Activated CD8-positive, alpha-beta memory T cell treated with anti-CD3 and anti-CD28 coated beads, Interleukin-2, amount 50 U/mL, for 1 hour (primary cell): ENCODE data around the gene MIS18BP1.
"Not testable (repeated sequence)": the region's sequence is repeated elsewhere in the genome, so short reads cannot be mapped to it uniquely, and the experiment has no call there.

Experiments
- DNase-seq: peaks from one replicate; pipeline ENCODE4 v3.0.0-alpha.2; 2020; ENCODE audit errors: extremely low read depth

Gene MIS18BP1

GRCh38 chr14:45246151-45246550 lies 6.9 kb downstream of the MIS18BP1 start:
- no peak for DNase-seq

GRCh38 chr14:45242706-45243105 lies 10.3 kb downstream of the MIS18BP1 start:
- no peak for DNase-seq

- no peak for DNase-seq
Measured at GRCh38 chr14:45238988-45239387, 14.0 kb downstream of the MIS18BP1 start.

DNA sequence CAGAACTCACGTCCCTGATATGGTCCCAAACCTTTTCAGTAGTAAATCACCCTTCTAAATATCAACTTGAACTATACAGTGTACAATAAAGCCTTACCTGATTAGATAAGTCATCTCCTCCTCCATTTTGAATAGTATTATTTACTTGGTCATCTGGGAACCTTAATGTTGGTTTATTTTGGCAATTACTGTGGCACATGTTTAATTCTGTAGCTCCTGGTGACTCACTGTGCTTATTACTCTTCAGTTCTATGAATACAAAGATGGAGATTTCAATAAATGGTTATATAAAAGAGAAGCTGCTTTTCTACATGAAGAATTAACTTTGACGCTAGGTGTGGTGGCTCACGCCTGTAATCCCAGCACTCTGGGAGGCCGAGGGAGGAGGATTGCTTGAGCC lies 25.4 kb downstream of the MIS18BP1 start:
- no peak for DNase-seq

DNA sequence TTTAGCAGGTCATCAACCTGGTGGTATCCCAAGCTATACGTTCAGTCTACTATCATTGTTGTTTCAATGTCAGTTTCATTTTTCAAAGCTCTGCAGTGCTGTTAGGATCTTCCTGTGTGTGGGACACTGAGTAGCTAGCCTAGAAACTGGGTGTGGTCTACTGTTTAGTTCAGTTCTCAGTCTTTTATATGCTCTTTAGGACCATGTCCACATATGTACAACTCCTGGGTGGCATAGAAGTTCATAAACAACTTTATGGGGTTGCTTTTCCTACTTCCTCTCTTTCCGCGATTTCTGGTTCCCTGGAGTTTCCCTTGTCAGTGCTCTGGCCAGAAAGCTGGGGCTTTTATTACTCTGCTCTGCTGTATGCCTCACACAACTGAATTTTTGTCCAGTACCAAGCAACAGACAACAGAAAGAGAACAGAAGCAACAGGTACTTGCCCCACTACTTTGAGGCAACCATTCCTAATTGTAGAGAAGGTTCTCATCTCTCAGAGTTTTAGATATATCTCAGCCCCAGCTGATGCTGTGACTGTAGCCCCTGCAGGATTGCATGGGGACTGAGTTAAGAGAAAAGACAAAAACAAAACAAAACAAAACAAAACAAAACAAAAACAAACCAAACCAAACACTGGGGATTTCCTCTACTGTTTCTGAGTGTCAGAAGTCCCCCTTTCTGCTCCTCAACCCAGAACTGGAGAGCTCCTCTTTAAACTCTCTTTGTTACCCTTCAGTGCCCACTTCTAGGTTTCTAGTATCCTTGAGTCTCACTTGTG lies 30.3 kb downstream of the MIS18BP1 start:
- no peak for DNase-seq

- DNase-seq, result not testable (repeated sequence)
Measured at GRCh38 chr14:45214341-45214740, 38.7 kb downstream of the MIS18BP1 start.

- not testable (repeated sequence) for DNase-seq
Measured at GRCh38 chr14:45213716-45214115, 39.3 kb downstream of the MIS18BP1 start.

- no peak for DNase-seq
Measured at GRCh38 chr14:45212231-45212630, 40.8 kb downstream of the MIS18BP1 start.

GRCh38 chr14:45211295-45211694 lies 41.7 kb downstream of the MIS18BP1 start:
- DNase-seq, result no peak

- no peak for DNase-seq
Measured at GRCh38 chr14:45210159-45210558, 42.8 kb downstream of the MIS18BP1 start.

DNA sequence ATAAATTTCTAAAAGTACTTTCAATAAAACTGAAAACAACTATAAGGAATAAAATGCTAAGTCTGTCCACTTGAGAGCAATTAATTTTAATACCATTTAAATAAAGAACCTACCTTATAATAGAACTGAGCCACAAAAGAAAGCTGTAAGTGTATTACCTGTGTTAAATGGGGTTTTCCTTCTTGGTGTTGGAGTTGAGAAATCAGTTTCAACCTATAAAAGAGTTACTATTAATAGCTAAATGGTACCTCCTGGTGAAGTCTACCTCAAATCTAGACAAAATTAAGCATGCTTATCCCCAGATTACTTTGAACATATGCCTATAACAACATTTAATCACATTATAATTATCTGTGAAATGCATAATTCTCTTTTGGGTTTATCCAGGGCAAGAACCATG lies 48.8 kb downstream of the MIS18BP1 start:
- no peak for DNase-seq

DNA sequence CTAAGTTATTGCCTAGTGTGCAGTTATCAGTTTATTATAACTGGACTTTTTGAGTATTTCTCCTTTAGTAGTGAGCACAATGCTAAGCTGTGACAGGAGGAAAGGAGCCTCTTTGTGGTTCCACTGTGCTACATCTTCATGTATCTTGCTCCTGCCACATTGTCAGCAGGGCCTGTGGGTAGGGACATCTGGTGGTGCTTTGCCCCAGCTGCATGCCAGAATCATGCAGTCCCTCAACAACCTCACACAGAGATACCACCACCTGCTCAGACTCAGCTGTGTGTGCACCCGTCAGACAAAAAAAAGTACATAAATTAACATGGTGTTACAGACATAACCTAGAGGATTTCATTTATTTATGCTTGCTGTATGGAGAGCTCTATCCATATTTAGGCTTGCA lies 51.1 kb downstream of the MIS18BP1 start:
- DNase-seq, result no peak

DNA sequence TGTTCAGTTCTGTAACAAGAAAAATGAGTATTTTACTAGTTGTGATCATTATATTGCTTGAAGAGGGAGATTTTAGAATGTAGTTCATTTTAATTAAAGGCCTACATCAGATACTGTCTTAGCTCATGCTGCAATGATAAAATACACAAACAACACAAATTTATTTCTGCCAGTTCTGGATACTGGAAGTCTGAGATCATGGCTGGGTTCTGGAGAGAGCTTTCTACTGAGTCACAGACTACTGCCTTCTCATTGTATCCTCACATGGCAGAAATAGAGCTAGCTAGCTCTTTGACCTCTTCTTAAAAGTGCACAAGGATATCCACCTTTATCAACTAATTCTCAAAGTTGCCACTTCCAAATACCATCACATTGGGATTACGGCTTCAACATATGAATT lies 53.8 kb downstream of the MIS18BP1 start:
- no peak for DNase-seq

DNA sequence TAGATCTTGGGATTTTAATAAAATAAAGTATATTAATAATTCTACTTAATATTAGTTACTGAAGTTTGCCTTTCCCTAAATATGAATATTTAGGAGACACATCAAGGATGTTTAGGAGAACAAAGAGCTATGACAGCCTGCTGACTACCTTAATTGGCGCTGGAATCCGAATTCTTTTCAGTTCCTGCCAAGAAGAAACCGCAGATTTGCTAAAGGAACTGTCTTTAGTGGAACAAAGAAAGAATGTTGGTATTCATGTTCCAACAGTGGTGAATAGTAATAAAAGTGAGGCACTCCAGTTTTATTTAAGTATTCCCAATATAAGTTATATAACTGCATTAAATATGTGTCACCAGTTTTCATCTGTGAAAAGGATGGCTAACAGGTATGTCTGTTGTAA lies 54.5 kb downstream of the MIS18BP1 start:
- DNase-seq, result no peak

DNA sequence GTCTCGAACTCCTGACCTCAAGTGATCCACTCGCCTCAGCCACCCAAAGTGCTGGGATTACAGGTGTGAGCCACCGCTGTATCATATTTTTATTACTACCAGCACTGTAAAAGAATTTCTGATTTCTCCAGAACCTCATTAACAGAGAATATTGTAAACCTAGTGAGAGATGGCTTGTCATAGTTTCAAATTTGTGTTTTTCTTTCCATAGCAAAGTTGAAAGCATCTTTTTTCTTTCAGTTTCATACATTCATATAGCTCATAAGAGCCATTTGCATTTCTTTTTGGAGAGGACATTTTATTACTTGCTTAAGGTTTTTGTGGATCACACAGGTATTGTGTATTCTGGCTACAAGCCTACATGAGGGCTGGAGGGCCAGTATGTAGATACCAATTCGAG lies 58.0 kb downstream of the MIS18BP1 start:
- DNase-seq, result no peak

- no peak for DNase-seq
Measured at GRCh38 chr14:45185100-45185814, 67.7 kb downstream of the MIS18BP1 start.

- no peak for DNase-seq
Measured at GRCh38 chr14:45181806-45182205, 71.2 kb downstream of the MIS18BP1 start.

DNA sequence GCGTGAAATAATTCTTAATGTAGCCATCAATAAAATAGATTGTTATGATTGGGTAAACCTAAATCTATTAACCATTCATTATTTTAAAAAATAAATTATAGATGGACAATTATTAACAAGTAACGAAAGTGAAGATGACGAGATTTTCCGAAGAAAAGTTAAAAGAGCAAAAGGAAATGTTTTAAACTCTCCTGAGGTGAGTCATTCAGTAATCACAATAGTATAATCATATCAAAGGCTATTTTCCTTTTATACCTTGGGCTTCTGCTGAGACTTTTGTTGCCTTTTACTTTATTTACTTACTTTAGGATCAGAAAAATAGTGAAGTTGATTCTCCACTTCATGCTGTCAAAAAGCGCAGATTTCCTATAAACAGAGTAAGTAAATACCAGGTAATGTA lies 71.7 kb downstream of the MIS18BP1 start:
- DNase-seq, result no peak

GRCh38 chr14:45177076-45177475 lies 75.9 kb downstream of the MIS18BP1 start:
- no peak for DNase-seq

- no peak for DNase-seq
Measured at GRCh38 chr14:45169906-45170305, 83.1 kb downstream of the MIS18BP1 start.

GRCh38 chr14:45156067-45156466 lies 96.9 kb downstream of the MIS18BP1 start:
- no peak for DNase-seq
